Activated CD8-positive, alpha-beta memory T cell treated with anti-CD3 and anti-CD28 coated beads, Interleukin-2, amount 10 ng/mL, durations not matched to agents 7 days and 5 days (primary cell): Measurements from ENCODE around the gene SHOX. TPM values are rescaled to one million over a fixed set of nuclear protein-coding genes. Genes with fewer than 3 reads are reported as not detected.

Experiments used
- total RNA-seq, 2 experiments: library from RNA; stranded (reverse); gene quantifications; one replicate each; pipeline ENCODE4 v1.2.3, GENCODE V29; 2021

The SHOX gene
- total RNA-seq, 2 experiments from 2014 or later = not detected

Other genes starting within 250 kb of the SHOX start
- 10 to 100 TPM; 31.7 to 45.8 TPM for gene PPP2R3B, start 243.9 kb upstream of the SHOX start, total RNA-seq